HG03135 (cell line): ENCODE measurements around the gene OR2V2.
"Not testable (repeated sequence)": the region's sequence is repeated elsewhere in the genome, so short reads cannot be mapped to it uniquely, and the experiment has no call there.

Experiments used
- ATAC-seq: cut with Tn5 transposase; IDR thresholded peaks from one replicate; pipeline ENCODE4 v1.9.1; 2021; ENCODE audit warnings: mild to moderate bottlenecking, moderate library complexity; ENCODE audit not compliant: unreplicated experiment

Gene OR2V2

GRCh38 chr5:181168595-181169118 is 21.3 kb downstream of the OR2V2 start:
- ATAC-seq, result no peak

DNA sequence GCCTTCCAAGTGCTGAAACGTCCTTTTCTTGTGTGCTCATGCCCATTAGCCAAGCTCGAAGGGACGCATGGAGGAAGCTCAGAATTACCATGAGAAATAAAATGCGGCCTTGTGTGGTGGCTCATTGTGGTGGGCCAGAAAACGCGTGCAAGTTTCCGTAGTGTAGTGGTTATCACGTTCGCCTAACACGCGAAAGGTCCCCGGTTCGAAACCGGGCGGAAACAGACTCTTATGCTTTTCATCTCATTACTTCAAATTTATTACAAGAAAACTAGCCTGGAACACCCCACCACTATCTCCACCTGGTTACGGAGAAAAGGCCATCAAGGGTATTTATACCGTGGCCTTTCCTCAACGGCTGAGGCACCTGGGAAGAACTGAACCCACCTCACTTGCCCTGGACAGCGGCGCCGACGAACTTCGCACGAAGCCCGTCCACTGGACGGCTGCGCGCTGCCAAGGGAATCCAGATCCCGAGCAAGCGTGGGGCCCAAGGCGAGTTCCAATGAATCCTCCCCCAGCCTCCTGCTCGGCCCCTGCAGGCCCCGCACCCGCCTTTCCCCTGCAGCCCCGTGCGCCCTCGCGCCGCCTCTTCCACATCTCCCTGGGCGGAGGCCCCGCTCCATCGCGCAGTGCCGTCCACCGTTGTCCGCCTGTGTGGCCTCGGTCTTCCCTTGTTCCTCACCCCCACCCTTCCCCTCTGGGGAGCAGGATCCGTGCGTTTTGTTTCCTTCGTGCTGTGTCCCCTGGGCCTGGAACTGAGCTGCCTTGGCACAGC is 22.3 kb downstream of the OR2V2 start:
- ATAC-seq, result not testable (repeated sequence)

DNA sequence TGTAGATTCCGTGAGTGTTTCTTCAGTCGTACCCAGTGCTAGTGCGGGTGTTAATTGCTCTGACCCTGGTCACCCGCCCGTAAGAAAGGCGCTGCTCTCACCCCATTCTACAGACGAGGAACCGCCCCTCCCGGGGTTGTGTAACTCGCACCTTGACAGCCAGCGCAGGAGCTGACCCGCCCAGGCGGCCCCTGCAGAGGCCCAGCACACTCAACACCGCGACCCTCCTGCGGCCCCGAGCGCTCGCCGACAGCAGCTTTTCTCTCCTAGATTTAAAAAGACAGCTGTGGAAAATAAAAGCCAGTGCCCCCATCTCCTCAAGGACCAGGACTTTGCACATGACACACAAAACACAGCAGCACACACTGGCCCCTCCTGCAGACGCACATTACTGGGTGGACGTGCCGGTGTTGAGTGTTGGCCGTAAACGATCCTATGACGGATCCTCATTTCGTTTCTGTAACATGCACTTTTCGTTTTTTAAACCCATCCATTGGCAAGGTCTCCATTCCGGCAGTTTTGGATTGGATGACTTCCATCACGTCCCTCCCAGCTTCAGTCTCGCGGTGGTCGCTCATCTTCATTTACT is 22.9 kb downstream of the OR2V2 start:
- no peak for ATAC-seq

- ATAC-seq, result no peak
These were observed 23.6 kb downstream of the OR2V2 start for GRCh38 chr5:181170996-181171395.

GRCh38 chr5:181171782-181172181 is 24.4 kb downstream of the OR2V2 start:
- no peak for ATAC-seq

GRCh38 chr5:181173027-181173419 is 25.6 kb downstream of the OR2V2 start:
- ATAC-seq, result peak; percentile 19

DNA sequence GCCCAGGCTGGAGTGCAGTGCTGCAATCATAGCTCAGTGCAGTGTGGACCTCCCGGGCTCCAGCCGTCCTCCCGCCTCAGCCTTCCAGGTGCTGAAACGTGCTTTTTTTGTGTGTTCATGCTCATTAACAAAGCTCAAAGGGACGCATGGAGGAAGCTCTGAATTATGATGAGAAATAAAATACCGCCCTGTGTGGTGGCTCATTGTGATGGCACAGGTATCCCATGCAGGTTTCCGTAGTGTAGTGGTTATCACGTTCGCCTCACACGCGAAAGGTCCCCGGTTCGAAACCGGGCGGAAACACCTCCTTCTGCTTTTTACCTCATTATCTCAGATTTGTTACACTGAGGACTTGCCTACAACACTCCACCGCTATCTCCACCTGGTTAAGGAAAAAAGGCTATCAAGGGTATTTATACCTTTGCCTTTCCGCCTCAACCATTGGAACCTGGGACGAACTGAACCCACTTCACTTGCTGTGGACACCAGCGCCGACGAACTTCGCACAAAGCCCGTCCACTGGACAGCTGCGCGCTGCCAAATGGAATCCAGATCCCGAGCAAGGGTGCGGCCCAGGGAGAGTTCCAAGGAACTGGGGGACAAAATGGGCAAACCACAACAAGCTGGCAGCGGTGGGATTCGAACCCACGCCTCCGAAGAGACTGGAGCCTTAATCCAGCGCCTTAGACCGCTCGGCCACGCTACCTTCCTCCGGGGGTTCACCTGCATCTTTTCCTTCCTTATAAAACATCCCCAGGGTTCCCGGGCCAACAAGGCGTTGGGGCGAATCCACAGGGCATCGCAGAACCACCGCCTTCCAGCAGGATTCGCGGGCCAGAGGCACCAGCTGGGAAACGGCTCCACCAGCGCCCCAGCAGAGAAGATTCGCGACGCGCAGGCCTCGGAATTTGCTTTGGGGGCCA is 26.3 kb downstream of the OR2V2 start:
- peak; percentile 48 for ATAC-seq

- ATAC-seq, result no peak
These were observed 29.0 kb downstream of the OR2V2 start for GRCh38 chr5:181176254-181176952.

GRCh38 chr5:181177559-181177958 is 30.2 kb downstream of the OR2V2 start:
- ATAC-seq, result not testable (repeated sequence)

GRCh38 chr5:181181650-181182565 is 34.5 kb downstream of the OR2V2 start:
- peak; percentile 66 for ATAC-seq

DNA sequence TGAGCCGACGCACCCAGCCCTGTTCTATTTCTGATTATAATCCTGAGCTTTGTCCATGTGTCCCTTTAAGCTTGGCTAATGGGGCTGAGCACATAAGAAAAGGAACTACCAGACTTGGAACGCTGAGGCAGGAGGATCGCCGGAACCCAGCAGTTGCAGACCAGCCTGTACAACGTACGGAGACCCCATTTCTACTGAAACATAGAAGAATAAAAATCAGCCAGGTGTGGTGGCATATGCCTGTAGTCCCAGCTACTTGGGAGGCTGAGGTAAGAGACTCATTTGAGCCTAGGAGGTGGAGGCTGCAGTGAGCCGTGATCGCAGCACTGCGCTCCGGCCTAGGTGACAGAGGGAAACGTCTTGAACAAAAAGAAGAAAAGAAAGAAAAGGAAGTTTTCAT is 35.3 kb downstream of the OR2V2 start:
- no peak for ATAC-seq

DNA sequence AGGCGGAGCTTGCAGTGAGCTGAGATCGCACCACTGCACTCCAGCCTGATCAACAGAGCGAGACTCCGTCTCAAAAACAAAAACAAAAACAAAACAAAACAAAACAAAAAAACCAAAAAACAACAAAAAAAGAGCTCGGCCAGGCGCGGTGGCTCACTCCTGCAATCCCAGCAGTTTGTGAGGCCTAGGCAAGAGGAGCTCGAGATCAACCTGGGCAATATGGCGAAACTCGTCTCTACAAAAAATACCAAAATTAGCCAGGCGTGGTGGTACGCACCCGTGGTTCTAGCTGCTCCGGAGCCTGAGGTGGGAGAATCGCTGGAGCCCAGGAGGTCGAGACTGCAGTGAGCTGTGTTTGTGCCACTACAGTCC is 37.4 kb downstream of the OR2V2 start:
- ATAC-seq, result no peak

DNA sequence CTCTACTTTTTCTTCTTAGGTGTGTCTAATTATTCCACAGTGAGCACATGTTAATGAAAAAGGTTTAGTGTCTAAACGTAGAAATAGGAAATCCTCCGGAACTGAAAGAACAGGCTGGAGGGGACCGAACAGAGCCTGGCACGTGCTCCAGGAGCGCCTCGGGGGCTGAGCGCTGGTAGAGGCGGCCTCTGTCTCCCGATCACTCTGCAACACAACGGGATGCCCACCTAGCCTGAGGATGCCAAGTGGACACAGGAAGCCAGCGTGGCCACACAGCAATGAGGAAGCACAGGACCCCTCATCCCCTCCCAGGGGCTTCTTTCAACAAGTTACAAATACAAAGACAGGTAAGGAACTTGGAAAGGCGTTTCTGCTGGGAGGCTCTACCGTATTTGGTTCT is 38.2 kb downstream of the OR2V2 start:
- ATAC-seq, result no peak

GRCh38 chr5:181186022-181186421 is 38.6 kb downstream of the OR2V2 start:
- no peak for ATAC-seq

DNA sequence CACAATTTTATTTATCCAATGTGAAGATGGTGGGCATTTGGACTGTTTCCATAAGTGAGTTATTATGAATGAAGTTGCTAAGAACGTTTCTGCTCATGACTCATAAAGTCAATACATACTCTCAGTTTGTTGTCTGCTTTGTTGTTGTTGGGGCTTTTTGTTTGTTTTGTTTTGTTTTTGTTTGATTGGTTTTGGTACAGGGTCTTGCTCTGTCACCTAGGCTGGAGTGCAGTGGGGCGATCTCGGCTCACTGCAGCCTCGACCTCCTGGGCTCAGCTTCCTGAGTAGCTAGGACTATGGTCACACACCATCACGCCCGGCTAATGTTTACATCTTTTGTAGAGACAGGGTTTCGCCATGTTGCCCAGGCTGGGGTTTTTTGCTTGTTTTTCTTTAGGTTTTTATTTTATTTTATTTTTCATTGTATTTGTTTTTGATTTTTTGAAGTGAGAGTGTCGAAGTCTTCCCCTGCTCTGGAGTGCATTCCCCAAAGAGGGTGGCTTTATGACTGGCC is 39.7 kb downstream of the OR2V2 start:
- ATAC-seq, result no peak

DNA sequence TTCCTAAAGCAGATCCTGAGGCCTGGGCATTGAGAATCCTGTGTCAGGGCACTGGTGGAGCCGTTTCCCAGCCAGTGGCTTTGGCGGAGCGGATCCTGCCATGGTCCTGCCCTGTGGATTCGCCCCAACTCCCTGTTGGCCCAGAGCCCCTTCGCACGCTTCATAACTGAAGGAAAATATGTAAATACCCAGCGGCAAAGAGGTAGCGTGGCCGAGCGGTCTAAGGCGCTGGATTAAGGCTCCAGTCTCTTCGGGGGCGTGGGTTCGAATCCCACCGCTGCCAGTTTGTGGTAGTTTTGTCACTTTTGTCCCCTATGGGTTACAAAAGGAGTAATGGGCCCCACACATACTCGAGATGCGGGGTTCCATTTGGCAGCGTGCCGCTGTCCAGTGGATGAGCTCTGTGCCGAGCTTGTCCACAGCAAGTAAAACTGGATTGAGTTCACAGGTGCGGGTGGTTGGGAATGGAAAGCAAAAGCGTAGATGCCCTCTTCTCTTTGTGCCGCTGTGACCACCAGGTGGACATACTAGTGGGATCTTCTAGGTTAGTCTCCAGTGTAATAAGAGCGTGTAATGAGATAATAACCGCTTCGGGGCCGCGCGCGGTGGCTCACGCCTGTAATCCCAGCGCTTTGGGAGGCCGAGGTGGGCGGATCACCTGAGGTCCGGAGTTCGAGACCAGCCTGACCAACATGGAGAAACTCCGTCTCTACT is 40.3 kb downstream of the OR2V2 start:
- ATAC-seq, result no peak

- no peak for ATAC-seq
These were observed 41.4 kb downstream of the OR2V2 start for GRCh38 chr5:181188700-181189362.

- ATAC-seq, result no peak
These were observed 42.1 kb downstream of the OR2V2 start for GRCh38 chr5:181189363-181189961.
